Measurements from ENCODE around the gene TTC28.
"Not testable (repeated sequence)": the region's sequence is repeated elsewhere in the genome, so short reads cannot be mapped to it uniquely, and the experiment has no call there.

Gene TTC28

GRCh38 chr22:28560743-28561101 lies 118.9 kb downstream of the TTC28 start:
- not testable (repeated sequence) for DNase-seq (ENCODE audit: low read depth, low spot score)

- peak; percentile 5 for DNase-seq (ENCODE audit: low read depth, low spot score)
Measured at GRCh38 chr22:28560046-28560742, 119.4 kb downstream of the TTC28 start.

DNA sequence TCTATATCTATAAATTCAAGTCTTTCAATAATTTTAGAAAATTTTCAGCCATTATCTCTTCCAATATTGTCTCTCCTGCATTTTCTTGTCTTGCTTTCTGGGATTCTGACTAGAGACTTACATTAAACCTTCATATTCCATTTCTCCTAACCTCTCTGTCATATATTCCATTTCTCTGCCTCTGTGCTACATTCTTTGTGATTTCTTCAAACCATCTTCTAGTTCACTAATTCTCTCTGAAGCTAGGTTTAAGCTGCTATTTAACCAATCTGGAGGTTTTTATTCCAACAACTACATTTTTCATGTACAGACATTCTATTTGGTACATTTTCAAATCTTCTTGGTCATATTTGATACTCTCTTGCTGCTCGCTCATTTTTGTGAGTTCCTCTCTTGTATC lies 122.5 kb downstream of the TTC28 start:
- no peak for DNase-seq (ENCODE audit: low read depth, low spot score)

- not testable (repeated sequence) for DNase-seq (ENCODE audit: low read depth, low spot score)
Measured at GRCh38 chr22:28553108-28553866, 126.4 kb downstream of the TTC28 start.

DNA sequence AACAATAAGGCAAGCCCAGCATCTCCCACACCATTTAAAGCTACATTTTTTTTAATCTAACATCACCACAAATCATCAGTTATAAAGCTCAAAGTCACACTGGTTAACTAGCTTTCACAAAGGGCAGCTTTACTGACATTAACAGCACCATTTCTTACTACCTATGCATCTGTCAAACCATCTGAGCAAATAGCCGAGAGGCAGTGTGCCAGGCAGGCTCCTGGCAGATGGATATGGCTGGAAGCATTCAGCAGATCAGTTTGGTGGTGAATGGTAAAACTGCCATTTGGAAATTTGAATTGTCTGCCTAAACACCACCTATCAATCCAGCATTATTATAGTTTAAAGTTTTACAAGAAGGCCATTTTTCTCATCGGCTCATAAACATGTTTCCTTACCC lies 131.2 kb downstream of the TTC28 start:
- DNase-seq (ENCODE audit: low read depth, low spot score) = no peak

- peak; percentile 9 for DNase-seq (ENCODE audit: low read depth, low spot score)
Measured at GRCh38 chr22:28547132-28547842, 132.4 kb downstream of the TTC28 start.

DNA sequence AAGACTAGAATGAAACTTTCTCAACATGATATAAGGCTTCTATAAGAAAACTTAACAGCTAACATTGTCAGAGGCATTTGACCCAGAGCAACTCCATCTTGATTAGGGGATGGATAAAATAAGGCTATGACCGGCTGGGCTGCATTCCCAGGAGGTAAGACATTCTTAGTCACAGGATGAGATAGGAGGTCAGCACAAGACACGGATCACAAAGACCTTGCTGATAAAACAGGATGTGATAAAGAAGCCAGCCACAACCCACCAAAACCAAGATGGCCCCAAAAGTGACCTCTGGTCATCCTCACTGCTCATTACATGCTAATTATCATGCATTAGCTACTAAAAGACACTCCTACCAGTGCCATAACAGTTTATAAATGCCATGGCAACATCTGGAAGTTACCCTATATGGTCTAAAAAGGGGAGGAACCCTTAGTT lies 135.2 kb downstream of the TTC28 start:
- DNase-seq (ENCODE audit: low read depth, low spot score) = no peak

- no peak for DNase-seq (ENCODE audit: low read depth, low spot score)
Measured at GRCh38 chr22:28542980-28543621, 136.5 kb downstream of the TTC28 start.

GRCh38 chr22:28541137-28541536 lies 138.5 kb downstream of the TTC28 start:
- no peak for DNase-seq (ENCODE audit: low read depth, low spot score)

DNA sequence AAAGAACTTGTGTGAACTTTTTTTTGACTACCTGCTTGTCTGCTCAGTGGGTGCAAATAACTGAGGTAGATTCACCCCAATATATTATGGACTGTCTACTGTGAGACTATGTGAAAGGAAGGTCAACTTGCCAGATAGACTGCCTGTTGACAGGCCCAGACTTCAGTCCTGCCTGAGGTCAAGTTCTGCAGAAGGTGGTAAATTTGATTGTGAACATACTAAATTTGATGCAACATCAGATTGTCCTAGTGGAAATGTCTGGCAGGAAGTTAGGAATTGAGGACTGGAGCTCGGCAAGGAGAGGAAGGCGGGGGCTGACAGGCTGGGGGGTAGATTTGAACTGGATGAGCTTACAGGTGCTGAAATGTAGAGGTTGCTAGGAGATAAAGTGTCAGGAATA lies 140.7 kb downstream of the TTC28 start:
- no peak for DNase-seq (ENCODE audit: low read depth, low spot score)

DNA sequence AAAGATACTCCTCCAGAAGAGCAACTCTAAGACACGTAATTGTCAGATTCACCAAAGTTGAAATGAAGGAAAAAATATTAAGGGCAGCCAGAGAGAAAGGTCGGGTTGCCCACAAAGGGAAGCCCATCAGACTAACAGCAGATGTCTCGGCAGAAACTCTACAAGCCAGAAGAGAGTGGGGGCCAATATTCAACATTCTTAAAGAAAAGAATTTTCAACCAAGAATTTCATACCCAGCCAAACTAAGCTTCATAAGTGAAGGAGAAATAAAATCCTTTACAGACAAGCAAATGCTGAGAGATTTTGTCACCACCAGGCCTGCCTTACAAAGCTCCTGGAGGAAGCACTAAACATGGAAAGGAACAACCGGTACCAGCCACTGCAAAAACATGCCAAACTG lies 149.1 kb downstream of the TTC28 start:
- not testable (repeated sequence) for DNase-seq (ENCODE audit: low read depth, low spot score)

- DNase-seq (ENCODE audit: low read depth, low spot score) = not testable (repeated sequence)
Measured at GRCh38 chr22:28529144-28529543, 150.5 kb downstream of the TTC28 start.

- DNase-seq (ENCODE audit: low read depth, low spot score) = no peak
Measured at GRCh38 chr22:28521451-28521850, 158.2 kb downstream of the TTC28 start.

GRCh38 chr22:28514321-28514821 lies 165.3 kb downstream of the TTC28 start:
- DNase-seq (ENCODE audit: low read depth, low spot score) = no peak

DNA sequence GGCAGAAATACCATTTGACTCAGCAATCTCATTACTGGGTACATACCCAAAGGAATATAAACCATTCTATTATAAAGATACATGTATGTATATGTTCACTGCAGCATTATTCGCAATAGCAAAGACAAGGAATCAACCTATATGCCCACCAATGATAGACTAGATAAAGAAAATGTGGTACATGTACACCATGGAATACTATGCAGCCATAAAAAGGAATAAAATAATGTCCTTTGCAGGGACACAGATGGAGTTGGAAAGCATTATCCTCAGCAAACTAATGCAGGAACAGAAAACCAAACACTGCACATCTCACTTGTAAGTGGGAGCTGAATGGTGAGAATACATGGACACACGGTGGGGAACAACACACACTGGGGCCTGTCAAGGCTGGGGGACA lies 167.3 kb downstream of the TTC28 start:
- not testable (repeated sequence) for DNase-seq (ENCODE audit: low read depth, low spot score)

GRCh38 chr22:28507896-28508295 lies 171.7 kb downstream of the TTC28 start:
- no peak for DNase-seq (ENCODE audit: low read depth, low spot score)

- no peak for DNase-seq (ENCODE audit: low read depth, low spot score)
Measured at GRCh38 chr22:28506150-28506535, 173.5 kb downstream of the TTC28 start.

GRCh38 chr22:28505416-28506149 lies 174.1 kb downstream of the TTC28 start:
- DNase-seq (ENCODE audit: low read depth, low spot score) = peak; percentile 11

- no peak for DNase-seq (ENCODE audit: low read depth, low spot score)
Measured at GRCh38 chr22:28500006-28500405, 179.6 kb downstream of the TTC28 start.

- DNase-seq (ENCODE audit: low read depth, low spot score) = no peak
Measured at GRCh38 chr22:28498044-28498443, 181.6 kb downstream of the TTC28 start.

DNA sequence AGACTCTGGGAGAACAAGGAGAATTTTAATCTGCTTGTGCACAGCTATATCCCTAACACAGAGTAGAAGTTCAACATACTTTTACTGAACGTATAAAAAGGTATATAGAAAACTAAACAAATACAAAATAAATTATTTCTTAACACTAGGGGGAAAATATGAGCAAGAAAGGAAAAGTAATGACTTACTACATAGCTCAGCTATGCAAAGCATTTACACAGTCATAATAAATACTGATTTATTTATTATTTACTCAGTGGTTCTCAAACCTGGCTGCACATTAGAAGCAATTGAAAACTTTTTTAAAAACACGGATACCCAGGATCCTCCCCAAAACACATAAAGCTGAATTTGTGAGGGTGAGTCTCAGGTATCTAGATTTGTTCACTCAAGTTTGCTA lies 182.5 kb downstream of the TTC28 start:
- DNase-seq (ENCODE audit: low read depth, low spot score) = peak; percentile 11

Measured in astrocyte of the hippocampus (primary cell).